ENCODE measurements around the gene ADCK2. TPM values are rescaled to one million over a fixed set of nuclear protein-coding genes. Genes with fewer than 3 reads are reported as not detected.
A peak's percentile ranks its signal among the peaks of the same experiment; 100 is the strongest.

The ADCK2 gene
- total and polyA plus RNA-seq, 9 of the 15 experiments (the other 6 are each of a cell fraction or from before 2014, with no cell fraction given) = 0.08 to 14.3 (median 9.7) TPM

DNA sequence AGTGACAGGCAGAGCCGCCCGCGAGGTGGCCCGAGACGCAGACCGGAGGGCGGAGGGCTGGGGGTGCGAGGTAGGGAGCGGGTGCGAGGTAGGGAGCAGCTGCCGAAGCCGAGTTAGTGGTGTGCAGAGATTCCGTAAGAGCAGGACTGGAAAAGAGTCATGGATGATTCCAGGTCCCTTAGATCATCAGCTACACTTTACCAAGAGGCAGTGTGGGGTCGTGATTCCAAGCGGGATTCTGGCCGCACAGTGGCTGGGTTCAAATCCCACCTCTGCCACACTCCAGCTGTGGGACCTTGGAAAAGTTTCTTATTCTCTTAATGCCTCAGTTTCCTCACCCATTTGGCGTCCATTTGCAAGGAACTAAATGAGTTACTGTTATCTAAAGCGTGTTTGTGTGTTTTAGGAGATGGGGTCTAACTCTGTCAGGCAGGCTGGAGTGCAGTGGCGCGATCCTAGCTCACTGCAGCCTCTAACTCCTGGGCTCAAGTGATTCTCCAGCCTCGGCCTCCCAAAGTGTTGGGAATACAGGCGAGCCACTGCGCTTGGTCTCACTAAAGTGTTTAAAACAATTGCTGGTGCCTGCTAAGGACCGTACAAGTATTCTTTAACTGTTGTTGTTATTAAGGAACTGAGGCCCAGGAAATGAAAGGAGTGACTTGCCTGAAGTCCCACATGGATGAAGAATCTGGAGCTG lies 24.9 kb downstream of the ADCK2 start:
- in situ Hi-C loops (cut with MboI) (no loop called here), intact Hi-C loops (cut with micrococcal nuclease) (loop anchor here (5.0 to 10.0 kb wide), 2 partner anchors 227 to 315 kb away; partner anchors contain the start of genes BRAF and MRPS33)
- H4K20me1 ChIP-seq (replicated peaks; ENCODE audit: control insufficient read depth, insufficient read depth, low read length) = 0 out of 2 replicates have a peak, but pooled peaks cover 7% of the 10 kb centered on the region
- H3K9me1 ChIP-seq (ENCODE audit: control insufficient read depth, insufficient read depth, low read length) = peaks cover 3% of the 10 kb centered on the region
- H3K79me2 ChIP-seq (ENCODE audit: control insufficient read depth, insufficient read depth, low read length) = peaks cover 57% of the 10 kb centered on the region
- no peak for DNase-seq (ENCODE audit: extremely low read depth in 1 of 4, low spot score in 3 of 4)
- no peaks in the 10 kb centered on the region for H3K9me3 ChIP-seq (replicated peaks; ENCODE audit: control insufficient read depth, insufficient read depth, low read depth, low read length)
- ChIA-PET POLR2A (interaction anchor here (0.6 to 1.5 kb wide), 6 partner anchors 8 to 960 kb away, joined by 3 to 7 read pairs (median 3); no protein-coding TSS in a partner anchor), CTCF (ENCODE audit: low intra/inter-chr PET ratio) (no interaction called here)
- H3K4me2 ChIP-seq (ENCODE audit: insufficient read depth, low read length) = peak overlapping the region; percentile 100
- no peaks in the 10 kb centered on the region; a peak in 1 of 5 replicates for H3K27me3 ChIP-seq (ENCODE audit: control insufficient read depth in 2 of 2, insufficient read depth in 2 of 2, low read length in 2 of 2)
- BruUV-seq (replicated peaks) = TSS peak; percentile 44
- H3K27ac ChIP-seq (ENCODE audit: extremely low read depth, low read depth, low read length) = peak overlapping the region; percentile 85
- no peak for ATAC-seq
- no peak for FAIRE-seq
- H3K36me3 ChIP-seq (ENCODE audit: control insufficient read depth, insufficient read depth, low read length) = peaks cover 26% of the 10 kb centered on the region; the same call in 2 of the 3 replicates
- peak overlapping the region; percentile 80 to 95 for H3K9ac ChIP-seq (ENCODE audit: insufficient read depth in 1 of 2, low read depth in 2 of 2, low read length in 2 of 2)
- H3K4me3 ChIP-seq = peak overlapping the region; percentile 86
- H2AFZ ChIP-seq (ENCODE audit: low read depth, low read length) = peak overlapping the region; percentile 95
- peaks cover 18 to 33% of the 10 kb centered on the region in 2 experiments; a peak in 3 of 5 replicates for H3K4me1 ChIP-seq (replicated peaks in 1 of 2; ENCODE audit: control insufficient read depth in 2 of 2, insufficient read depth in 2 of 2, low read length in 2 of 2)
- WGBS (ENCODE audit: insufficient coverage, low coverage, missing lambda C conversion rate) = 14% methylated on average over 24 of the region's 24 CpGs
- TF ChIP-seq, protein P1, sequence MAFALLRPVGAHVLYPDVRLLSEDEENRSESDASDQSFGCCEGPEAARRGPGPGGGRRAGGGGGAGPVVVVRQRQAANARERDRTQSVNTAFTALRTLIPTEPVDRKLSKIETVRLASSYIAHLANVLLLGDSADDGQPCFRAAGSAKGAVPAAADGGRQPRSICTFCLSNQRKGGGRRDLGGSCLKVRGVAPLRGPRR (CRISPR knock-in tag; IDR thresholded peaks at IDR 0.05) = 0 out of 2 replicates have a peak, but pooled peaks have one; percentile 20
- TF ChIP-seq, protein P2, sequence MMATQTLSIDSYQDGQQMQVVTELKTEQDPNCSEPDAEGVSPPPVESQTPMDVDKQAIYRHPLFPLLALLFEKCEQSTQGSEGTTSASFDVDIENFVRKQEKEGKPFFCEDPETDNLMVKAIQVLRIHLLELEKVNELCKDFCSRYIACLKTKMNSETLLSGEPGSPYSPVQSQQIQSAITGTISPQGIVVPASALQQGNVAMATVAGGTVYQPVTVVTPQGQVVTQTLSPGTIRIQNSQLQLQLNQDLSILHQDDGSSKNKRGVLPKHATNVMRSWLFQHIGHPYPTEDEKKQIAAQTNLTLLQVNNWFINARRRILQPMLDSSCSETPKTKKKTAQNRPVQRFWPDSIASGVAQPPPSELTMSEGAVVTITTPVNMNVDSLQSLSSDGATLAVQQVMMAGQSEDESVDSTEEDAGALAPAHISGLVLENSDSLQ (IDR thresholded peaks at IDR 0.05) = peak; percentile 97
- TF ChIP-seq SMAD2 (IDR thresholded peaks at IDR 0.05; ENCODE audit: low read depth, low read length) (no peak), KAT7 (CRISPR knock-in tag; IDR thresholded peaks at IDR 0.05; ENCODE audit: borderline replicate concordance) (peak; percentile 18; the same call in 1 of the 2 replicates), YY1 (IDR thresholded peaks at IDR 0.05; ENCODE audit: borderline replicate concordance in 1 of 3, control insufficient read depth in 1 of 3, extremely low read depth in 1 of 3, insufficient read depth in 3 of 3, insufficient read length in 1 of 3, insufficient replicate concordance in 2 of 3, low read depth in 1 of 3, low read length in 2 of 3) (peak in 1 of 3 experiments; percentile 4), SNRNP70 (optimal IDR thresholded peaks at IDR 0.05; ENCODE audit: low read depth, low read length) (no peak), PTBP1 (IDR thresholded peaks at IDR 0.05; ENCODE audit: low read depth, low read length) (0 out of 2 replicates have a peak, but pooled peaks have one; percentile 10), NFIX (CRISPR knock-in tag; IDR thresholded peaks at IDR 0.05; ENCODE audit: low read depth) (no peak), ZSCAN32 (CRISPR knock-in tag; IDR thresholded peaks at IDR 0.05) (no peak), RCOR1 (IDR thresholded peaks at IDR 0.05; ENCODE audit: borderline replicate concordance in 1 of 2, low read depth in 2 of 2, low read length in 2 of 2) (0 out of 4 replicates have a peak, but pooled peaks of 1 of the 2 experiments have one; percentile 39), MAZ (CRISPR knock-in tag; conservative IDR thresholded peaks at IDR 0.05 in 1 of 2, IDR thresholded peaks at IDR 0.05 in 1 of 2) (peak in 1 of 2 experiments; percentile 4; a peak in 1 of 4 replicates)
- TF ChIP-seq, protein P3, sequence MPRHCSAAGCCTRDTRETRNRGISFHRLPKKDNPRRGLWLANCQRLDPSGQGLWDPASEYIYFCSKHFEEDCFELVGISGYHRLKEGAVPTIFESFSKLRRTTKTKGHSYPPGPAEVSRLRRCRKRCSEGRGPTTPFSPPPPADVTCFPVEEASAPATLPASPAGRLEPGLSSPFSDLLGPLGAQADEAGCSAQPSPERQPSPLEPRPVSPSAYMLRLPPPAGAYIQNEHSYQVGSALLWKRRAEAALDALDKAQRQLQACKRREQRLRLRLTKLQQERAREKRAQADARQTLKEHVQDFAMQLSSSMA (CRISPR knock-in tag; IDR thresholded peaks at IDR 0.05) = no peak
